Activated CD8-positive, alpha-beta T cell treated with anti-CD3 and anti-CD28 coated beads for 36 hours (primary cell): ENCODE data around the gene ATP7A. TPM values are rescaled to one million over a fixed set of nuclear protein-coding genes. Genes with fewer than 3 reads are reported as not detected.
"Not testable (repeated sequence)": the region's sequence is repeated elsewhere in the genome, so short reads cannot be mapped to it uniquely, and the experiment has no call there.

Experiments used
- ATAC-seq: fragments of 200-7000 bp; cut with Tn5 transposase; one replicate; pipeline ENCODE4 v1.10.0; 2021; ENCODE audit warnings: mild to moderate bottlenecking, moderate library complexity
- CTCF ChIA-PET: fragments of 350-600 bp; sonication (Branson Sonifier 250); formaldehyde crosslinking; loops from one replicate; lab custom pipeline; 2021; ENCODE audit warnings: antibody characterized with exemption; lab: Charles Lee
- POLR2A ChIA-PET: fragments of 350-600 bp; sonication (Branson Sonifier 250); formaldehyde crosslinking; loops from one replicate; lab custom pipeline; 2021; ENCODE audit warnings: antibody characterized with exemption; lab: Charles Lee
- DNase-seq: peaks from one replicate; pipeline ENCODE4 v3.0.0-alpha.2; 2020
- H3K27ac Mint-ChIP-seq: one replicate; pipeline ENCODE4 v1.8.0; 2021; ENCODE audit warnings: mild to moderate bottlenecking, mixed read lengths
- H3K27me3 Mint-ChIP-seq: one replicate; pipeline ENCODE4 v1.8.0; 2021; ENCODE audit warnings: mixed read lengths
- H3K36me3 Mint-ChIP-seq: one replicate; pipeline ENCODE4 v1.8.0; 2021; ENCODE audit warnings: low read depth, mixed read lengths
- H3K4me1 Mint-ChIP-seq: one replicate; pipeline ENCODE4 v1.8.0; 2021; ENCODE audit warnings: low read depth, mixed read lengths
- H3K4me3 Mint-ChIP-seq: one replicate; pipeline ENCODE4 v1.8.0; 2021; ENCODE audit warnings: mild to moderate bottlenecking, moderate library complexity, mixed read lengths
- H3K9me3 Mint-ChIP-seq: one replicate; pipeline ENCODE4 v1.8.0; 2021; ENCODE audit warnings: mixed read lengths
- intact Hi-C: fragments of 100-400 bp; cut with micrococcal nuclease; formaldehyde crosslinking; loops from one replicate; pipeline ENCODE4 v1.10.0; 2022
- total RNA-seq, 2 experiments: library from RNA; stranded (reverse); gene quantifications; one replicate each; pipeline ENCODE4 v1.2.3, GENCODE V29; 2021
- TF ChIP-seq, protein P1 (sequence below): fragments of 200-600 bp; IDR thresholded peaks from one replicate; pipeline ENCODE4 v1.8.0; 2022; ENCODE audit warnings: antibody characterized with exemption, mild to moderate bottlenecking

The ATP7A gene
- total RNA-seq, 2 experiments from 2014 or later = 7.4 to 8.7 TPM

DNA sequence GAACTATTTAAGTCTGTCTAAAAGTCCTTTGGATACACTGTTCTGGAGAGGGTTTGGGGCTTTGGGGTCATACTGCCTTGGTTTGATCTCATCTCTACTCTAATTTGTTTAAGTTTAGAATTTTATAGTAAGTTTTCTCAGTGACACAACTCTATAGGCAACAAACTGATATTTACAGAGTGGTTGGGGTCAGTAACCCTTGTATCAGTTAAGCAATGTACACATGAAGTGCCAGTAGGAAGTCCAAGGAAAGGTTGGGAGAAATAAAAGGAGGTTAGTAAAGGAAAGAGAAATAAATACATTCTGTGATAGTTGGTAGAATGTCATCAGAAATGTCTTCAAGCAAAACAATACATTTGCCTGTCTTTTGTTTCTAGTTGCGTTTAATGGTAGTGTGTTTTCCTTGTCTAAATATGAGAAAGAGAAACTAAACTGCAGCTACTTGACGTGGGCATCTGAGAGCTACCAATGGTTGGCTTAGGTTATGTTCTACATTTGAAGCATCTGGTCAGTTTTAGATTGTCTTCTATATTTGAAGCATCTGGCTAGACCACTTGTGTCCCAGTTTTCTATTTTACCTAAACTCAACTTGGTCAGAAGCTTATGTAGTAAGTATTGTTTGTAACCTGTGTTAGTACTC, 6.9 kb downstream of the ATP7A start:
- Mint-ChIP-seq H3K27me3 (no peaks in the 10 kb centered on the region), H3K36me3 (no peaks in the 10 kb centered on the region), H3K4me3 (peak overlapping the region; percentile 73), H3K4me1 (peaks cover 19% of the 10 kb centered on the region), H3K27ac (peak overlapping the region; percentile 78), H3K9me3 (peaks cover 1% of the 10 kb centered on the region)
- no peak for DNase-seq
- intact Hi-C loops = loop anchor here (10.0 kb wide), 1 partner anchor 177 kb away; no protein-coding TSS in a partner anchor
- TF ChIP-seq, protein P1, sequence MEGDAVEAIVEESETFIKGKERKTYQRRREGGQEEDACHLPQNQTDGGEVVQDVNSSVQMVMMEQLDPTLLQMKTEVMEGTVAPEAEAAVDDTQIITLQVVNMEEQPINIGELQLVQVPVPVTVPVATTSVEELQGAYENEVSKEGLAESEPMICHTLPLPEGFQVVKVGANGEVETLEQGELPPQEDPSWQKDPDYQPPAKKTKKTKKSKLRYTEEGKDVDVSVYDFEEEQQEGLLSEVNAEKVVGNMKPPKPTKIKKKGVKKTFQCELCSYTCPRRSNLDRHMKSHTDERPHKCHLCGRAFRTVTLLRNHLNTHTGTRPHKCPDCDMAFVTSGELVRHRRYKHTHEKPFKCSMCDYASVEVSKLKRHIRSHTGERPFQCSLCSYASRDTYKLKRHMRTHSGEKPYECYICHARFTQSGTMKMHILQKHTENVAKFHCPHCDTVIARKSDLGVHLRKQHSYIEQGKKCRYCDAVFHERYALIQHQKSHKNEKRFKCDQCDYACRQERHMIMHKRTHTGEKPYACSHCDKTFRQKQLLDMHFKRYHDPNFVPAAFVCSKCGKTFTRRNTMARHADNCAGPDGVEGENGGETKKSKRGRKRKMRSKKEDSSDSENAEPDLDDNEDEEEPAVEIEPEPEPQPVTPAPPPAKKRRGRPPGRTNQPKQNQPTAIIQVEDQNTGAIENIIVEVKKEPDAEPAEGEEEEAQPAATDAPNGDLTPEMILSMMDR = no peak
- CTCF ChIA-PET = interaction anchor here (0.7 to 1.1 kb wide), 2 partner anchors 108 to 159 kb away, joined by 3 to 7 read pairs; no protein-coding TSS in a partner anchor
- ATAC-seq = peak; percentile 66
- POLR2A ChIA-PET = no interaction called here

DNA sequence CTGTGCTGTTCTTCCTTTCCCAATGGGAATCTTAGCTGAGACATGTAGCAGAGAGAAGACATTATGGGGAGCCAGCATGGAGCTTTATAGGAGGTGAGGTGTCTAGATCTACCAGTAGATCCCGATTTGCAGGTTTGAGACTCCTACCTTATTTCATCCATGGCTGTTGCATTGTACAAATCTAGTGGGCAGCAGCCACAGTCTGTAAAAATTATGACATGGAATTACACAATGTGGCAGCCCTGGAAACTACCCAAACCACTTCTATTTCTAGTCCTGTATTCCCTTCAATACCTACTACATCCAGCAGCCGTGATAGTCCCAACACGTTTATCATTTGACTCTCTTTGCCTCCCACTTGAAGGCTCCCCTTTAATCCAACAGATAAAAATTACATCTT, 8.1 kb downstream of the ATP7A start:
- intact Hi-C loops = loop anchor here (10.0 kb wide), 1 partner anchor 176 kb away; no protein-coding TSS in a partner anchor
- H3K4me1 Mint-ChIP-seq = peaks cover 17% of the 10 kb centered on the region
- TF ChIP-seq, protein P1 = no peak
- no peaks in the 10 kb centered on the region for H3K27me3 Mint-ChIP-seq
- no peak overlapping the region for H3K27ac Mint-ChIP-seq
- DNase-seq (no peak), ATAC-seq (no peak)
- ChIA-PET CTCF (no interaction called here), POLR2A (no interaction called here)
- H3K9me3 Mint-ChIP-seq = peaks cover 1% of the 10 kb centered on the region
- H3K36me3 Mint-ChIP-seq = no peaks in the 10 kb centered on the region
- H3K4me3 Mint-ChIP-seq = no peak overlapping the region

DNA sequence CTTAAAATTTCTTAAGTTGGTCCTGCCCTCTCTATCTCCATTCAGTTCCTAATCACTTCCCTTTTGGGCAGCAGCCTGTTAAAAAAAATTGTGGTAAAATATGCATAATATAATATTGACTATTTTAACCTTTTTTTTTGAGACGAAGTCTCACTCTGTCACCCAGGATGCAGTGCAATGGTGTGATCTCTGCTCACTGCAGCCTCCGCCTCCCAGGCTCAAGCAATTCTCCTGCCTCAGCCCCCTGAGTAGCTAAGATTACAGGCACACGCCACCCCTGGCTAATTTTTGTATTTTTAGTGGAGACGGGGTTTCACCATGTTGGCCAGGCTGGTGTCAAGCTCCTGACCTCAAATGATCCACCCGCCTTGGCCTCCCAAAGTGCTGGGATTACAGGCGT, 8.9 kb downstream of the ATP7A start:
- H3K9me3 Mint-ChIP-seq, H3K27me3 Mint-ChIP-seq, ATAC-seq, H3K36me3 Mint-ChIP-seq, H3K4me3 Mint-ChIP-seq, CTCF ChIA-PET, H3K27ac Mint-ChIP-seq, POLR2A ChIA-PET, DNase-seq: not testable (repeated sequence)
- intact Hi-C loops = loop anchor here (10.0 kb wide), 1 partner anchor 175 kb away; no protein-coding TSS in a partner anchor
- H3K4me1 Mint-ChIP-seq = peaks cover 18% of the 10 kb centered on the region

DNA sequence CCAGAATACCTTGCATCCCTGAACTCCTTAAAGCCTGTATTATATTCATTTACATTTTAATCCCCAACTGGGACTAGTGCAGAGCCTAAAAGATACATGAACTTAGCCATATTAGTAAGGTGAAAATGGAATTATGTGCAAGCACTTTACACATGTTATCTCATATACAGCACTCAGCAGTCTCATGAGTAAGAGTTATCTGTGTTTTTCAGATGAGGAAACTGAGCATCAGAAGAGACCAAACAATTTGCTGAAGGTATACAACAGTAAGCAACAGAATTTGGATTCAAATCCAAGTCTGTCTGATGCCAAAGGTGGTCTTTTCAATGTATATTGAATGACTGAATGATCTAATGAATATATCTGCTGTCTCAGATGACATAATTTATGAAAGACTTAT, 12.3 kb downstream of the ATP7A start:
- DNase-seq = no peak
- Mint-ChIP-seq H3K9me3 (peaks cover 1% of the 10 kb centered on the region), H3K4me3 (no peak overlapping the region), H3K36me3 (no peaks in the 10 kb centered on the region), H3K4me1 (peaks cover 9% of the 10 kb centered on the region), H3K27ac (no peak overlapping the region), H3K27me3 (no peaks in the 10 kb centered on the region)
- ChIA-PET POLR2A (no interaction called here), CTCF (interaction anchor here (2.9 kb wide), 1 partner anchor 102 kb away, joined by 10 read pairs; no protein-coding TSS in a partner anchor)
- ATAC-seq = no peak
- intact Hi-C loops = no loop called here
- TF ChIP-seq, protein P1 = no peak

DNA sequence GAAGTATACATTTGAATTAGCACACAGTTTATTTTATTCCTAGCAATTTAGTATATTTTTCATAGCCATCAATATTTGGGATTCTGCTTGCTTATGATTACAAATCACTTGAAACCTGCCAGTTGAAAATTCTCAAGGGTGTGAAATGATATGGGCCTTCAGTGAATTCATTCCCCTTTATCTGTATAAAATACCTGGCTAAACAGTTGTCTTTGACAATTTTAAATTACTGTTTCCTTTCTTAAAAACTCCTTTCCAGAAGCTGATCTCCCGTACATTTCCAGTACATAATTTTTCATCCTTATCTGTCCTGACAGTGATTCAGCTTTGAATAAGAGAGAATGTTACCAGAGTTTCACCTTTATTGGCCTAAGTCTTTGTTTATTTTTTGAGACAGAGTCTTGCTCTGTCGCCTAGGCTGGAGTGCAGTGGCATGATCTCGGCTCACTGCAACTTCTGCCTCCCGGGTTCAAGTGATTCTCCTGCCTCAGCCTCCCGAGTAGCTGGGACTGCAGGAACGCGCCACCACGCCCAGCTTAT, 13.9 kb downstream of the ATP7A start:
- ATAC-seq (no peak), DNase-seq (no peak)
- no peak overlapping the region for H3K27ac Mint-ChIP-seq
- POLR2A ChIA-PET = no interaction called here
- intact Hi-C loops = no loop called here
- TF ChIP-seq, protein P1 = no peak
- CTCF ChIA-PET = interaction anchor here (0.8 to 2.9 kb wide), 2 partner anchors 25 to 101 kb away, joined by 3 to 10 read pairs; partner anchors contain the start of gene COX7B
- H3K4me3 Mint-ChIP-seq = no peak overlapping the region
- H3K4me1 Mint-ChIP-seq = peaks cover 9% of the 10 kb centered on the region
- H3K36me3 Mint-ChIP-seq = peaks cover 2% of the 10 kb centered on the region
- no peaks in the 10 kb centered on the region for H3K27me3 Mint-ChIP-seq
- H3K9me3 Mint-ChIP-seq = peaks cover 1% of the 10 kb centered on the region
